ENCODE data around the gene ZFHX3. TPM values are rescaled to one million over a fixed set of nuclear protein-coding genes. Genes with fewer than 3 reads are reported as not detected.

Gene ZFHX3
- total RNA-seq, 3 donors from 2014 or later, result 13.8 to 36.0 (median 15.5) TPM

DNA sequence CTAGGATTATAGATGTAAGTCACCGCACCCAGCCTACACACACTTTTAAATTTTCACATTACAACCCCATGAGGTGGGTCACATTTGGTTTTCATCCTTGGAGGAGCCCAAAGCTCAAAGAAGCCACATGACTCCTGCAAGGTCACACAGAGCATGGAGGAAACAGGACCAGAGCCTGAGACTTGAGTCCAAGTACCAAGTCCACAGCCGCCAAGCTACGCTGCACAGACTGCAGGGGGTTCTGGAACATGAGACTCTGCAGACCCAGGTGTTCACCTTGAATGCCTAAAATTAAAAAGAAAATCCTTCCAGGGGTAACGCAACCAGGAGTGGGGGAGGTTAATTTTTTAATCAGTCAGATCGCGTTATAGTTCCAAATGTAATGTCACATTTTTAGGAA, 150.2 kb downstream of the ZFHX3 start:
- Histone ChIP-seq H3K36me3 (ENCODE audit: low read depth) (no peaks in the 10 kb centered on the region), H3K9me3 (no peaks in the 10 kb centered on the region), H3K4me1 (ENCODE audit: low read depth) (no peaks in the 10 kb centered on the region), H3K4me3 (no peak overlapping the region)
- DNase-seq, result no peak
- TF ChIP-seq, protein P1, sequence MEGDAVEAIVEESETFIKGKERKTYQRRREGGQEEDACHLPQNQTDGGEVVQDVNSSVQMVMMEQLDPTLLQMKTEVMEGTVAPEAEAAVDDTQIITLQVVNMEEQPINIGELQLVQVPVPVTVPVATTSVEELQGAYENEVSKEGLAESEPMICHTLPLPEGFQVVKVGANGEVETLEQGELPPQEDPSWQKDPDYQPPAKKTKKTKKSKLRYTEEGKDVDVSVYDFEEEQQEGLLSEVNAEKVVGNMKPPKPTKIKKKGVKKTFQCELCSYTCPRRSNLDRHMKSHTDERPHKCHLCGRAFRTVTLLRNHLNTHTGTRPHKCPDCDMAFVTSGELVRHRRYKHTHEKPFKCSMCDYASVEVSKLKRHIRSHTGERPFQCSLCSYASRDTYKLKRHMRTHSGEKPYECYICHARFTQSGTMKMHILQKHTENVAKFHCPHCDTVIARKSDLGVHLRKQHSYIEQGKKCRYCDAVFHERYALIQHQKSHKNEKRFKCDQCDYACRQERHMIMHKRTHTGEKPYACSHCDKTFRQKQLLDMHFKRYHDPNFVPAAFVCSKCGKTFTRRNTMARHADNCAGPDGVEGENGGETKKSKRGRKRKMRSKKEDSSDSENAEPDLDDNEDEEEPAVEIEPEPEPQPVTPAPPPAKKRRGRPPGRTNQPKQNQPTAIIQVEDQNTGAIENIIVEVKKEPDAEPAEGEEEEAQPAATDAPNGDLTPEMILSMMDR (IDR thresholded peaks at IDR 0.05), result no peak
- ATAC-seq, result no peak
- intact Hi-C loops (cut with DNase I, micrococcal nuclease), result no loop called here

DNA sequence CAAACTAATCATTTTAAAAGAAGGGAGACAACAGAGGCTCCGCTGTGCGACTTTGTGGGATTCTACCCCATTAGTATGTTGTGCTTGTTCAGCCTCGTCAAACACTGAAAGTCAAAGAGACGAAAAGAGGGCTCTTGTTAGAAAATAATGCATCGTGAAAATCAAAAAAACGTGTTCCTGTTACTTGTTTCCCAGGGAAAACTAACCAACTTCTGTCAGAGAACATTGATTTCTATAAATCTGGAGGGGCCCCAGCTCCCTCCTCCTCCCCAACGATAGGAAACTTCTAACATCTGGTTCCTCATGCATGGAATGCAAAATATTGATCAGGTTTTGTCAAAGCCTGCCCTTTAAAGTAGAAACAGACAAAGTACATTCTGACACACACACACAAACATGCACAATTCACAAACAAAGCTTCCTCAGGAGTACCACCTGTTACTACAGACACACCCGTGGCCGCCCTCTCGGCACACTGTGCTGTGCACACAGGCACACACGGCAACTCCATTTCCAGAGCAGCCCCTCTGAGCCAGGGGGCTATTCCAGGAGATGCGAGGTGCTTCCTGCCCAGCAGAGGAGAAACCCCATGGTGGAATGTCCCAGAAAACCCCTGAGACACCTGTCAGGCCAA, 151.3 kb downstream of the ZFHX3 start:
- ATAC-seq, result peak; percentile 45
- intact Hi-C loops (cut with DNase I, micrococcal nuclease), result no loop called here
- DNase-seq, result no peak
- H3K4me3 ChIP-seq, result no peak overlapping the region
- no peaks in the 10 kb centered on the region for H3K36me3 ChIP-seq (ENCODE audit: low read depth)
- TF ChIP-seq, protein P1 (IDR thresholded peaks at IDR 0.05), result no peak
- no peaks in the 10 kb centered on the region for H3K4me1 ChIP-seq (ENCODE audit: low read depth)
- no peaks in the 10 kb centered on the region for H3K9me3 ChIP-seq

DNA sequence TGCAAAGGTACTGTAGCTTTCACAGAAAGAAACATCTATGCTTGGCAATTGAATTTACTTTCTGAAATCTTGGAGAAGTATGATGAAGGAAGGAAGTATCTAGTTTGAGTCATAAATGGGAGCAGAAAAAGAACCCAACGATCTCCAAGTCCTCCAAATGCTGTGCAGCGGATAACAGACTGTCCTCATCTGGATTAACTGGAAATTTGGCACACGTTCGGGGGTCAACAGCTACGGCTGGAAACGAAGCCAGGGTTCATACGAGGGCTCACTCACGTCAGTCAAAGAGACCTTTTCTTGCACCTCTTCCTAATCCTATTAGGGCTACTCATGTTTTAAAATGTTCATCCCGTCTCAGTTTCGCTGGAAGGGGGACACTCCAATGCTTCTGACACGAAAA, 152.0 kb downstream of the ZFHX3 start:
- H3K4me1 ChIP-seq (ENCODE audit: low read depth), result no peaks in the 10 kb centered on the region
- DNase-seq, result no peak
- H3K4me3 ChIP-seq, result no peak overlapping the region
- TF ChIP-seq, protein P1 (IDR thresholded peaks at IDR 0.05), result no peak
- H3K9me3 ChIP-seq, result no peaks in the 10 kb centered on the region
- no peak for ATAC-seq
- no peaks in the 10 kb centered on the region for H3K36me3 ChIP-seq (ENCODE audit: low read depth)
- intact Hi-C loops (cut with DNase I, micrococcal nuclease), result no loop called here

DNA sequence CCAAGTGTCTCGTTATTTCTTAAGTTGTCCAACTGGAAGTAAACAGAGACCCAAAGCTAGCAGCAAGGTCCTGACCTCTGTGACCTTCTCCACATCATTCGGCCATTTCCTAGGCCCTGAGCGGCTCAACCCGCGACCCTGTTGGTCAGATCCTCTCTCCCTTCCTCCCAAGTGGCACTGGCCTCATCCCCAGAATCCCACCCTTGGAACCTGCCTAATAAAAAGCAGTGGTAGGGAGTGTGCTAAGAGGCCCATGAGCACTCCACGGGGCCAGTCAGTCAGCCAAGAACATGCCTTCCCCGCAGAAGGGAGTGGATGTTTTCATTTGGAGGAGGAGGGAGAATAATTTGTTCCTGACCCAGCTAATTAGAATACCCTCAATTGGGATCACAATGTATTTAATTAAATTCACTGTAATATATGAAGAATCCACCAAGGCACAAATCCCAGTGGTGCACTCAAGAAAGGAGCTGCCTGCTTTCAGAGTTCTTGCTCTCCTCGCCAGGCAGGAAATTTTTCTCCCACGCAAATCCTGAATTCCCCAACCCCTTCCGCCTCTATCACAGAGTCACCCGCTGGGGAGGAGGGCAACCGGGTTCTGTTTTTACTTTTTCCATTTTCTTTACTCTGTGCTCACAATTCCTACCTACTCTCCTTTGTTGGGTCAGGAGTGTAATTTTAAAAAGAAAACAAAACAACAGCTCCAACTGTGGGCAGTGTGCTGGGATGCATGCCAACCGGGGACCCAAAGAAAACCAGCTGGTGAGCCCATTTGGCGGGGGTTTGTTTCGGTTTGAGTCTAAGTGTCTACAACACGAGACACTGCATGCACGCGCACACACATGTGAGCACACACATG, 153.4 kb downstream of the ZFHX3 start:
- no peaks in the 10 kb centered on the region for H3K9me3 ChIP-seq
- no peaks in the 10 kb centered on the region for H3K36me3 ChIP-seq (ENCODE audit: low read depth)
- no peak overlapping the region for H3K4me3 ChIP-seq
- ATAC-seq, result no peak
- TF ChIP-seq, protein P1 (IDR thresholded peaks at IDR 0.05), result no peak
- no peaks in the 10 kb centered on the region for H3K4me1 ChIP-seq (ENCODE audit: low read depth)
- no peak for DNase-seq
- intact Hi-C loops (cut with DNase I, micrococcal nuclease), result no loop called here

DNA sequence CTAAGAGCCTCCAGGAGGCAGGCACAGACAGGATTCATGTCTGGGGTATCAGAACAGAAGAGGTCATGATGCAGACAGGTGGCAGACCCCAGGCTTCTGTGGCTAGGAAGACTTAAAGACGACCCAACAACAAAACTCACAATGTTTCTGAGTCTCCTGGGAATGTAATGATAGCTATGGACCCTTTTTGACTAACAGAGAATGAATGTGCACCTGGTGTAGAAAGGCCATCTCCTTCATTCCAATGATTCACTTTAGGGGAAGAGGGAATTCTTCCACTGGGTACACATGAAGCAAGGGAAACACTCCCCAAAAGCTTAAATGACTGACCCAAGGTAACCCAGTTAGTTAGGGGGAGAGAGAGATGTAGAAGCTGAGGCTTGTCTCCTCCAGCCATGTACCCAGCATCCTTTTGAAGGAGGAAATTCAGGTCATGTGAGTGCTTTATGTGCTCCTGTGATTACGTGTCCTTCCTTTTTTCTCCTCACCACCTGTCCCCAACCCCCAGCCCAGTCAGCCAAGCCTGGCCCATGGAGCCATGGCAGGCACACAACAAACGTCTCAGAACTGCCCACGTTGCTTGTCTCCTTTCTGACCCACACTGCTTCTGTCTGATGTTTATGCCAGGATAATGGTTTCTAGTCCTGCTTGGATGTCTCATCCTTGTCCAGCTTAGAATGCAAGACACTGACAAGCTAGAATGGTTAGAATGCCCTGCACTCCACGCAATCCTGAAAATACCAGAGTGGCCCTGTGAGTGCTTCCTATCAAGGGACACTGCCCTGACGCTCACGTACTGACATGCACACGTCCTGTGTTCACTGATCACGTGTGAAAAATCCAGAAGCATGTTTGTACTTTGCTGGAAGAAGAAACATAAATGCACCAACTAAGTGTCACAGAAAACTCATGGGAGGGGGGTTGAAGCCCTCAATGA, 156.4 kb downstream of the ZFHX3 start:
- no peaks in the 10 kb centered on the region for H3K4me1 ChIP-seq (ENCODE audit: low read depth)
- ATAC-seq (no peak), DNase-seq (no peak)
- no peaks in the 10 kb centered on the region for H3K36me3 ChIP-seq (ENCODE audit: low read depth)
- TF ChIP-seq, protein P1 (IDR thresholded peaks at IDR 0.05), result no peak
- H3K4me3 ChIP-seq, result no peak overlapping the region
- intact Hi-C loops (cut with DNase I, micrococcal nuclease), result no loop called here
- no peaks in the 10 kb centered on the region for H3K9me3 ChIP-seq

All from mucosa of descending colon (tissue), 3 donors.